K562 (cell line): Measurements from ENCODE around the gene GMPR2. TPM values are rescaled to one million over a fixed set of nuclear protein-coding genes. Genes with fewer than 3 reads are reported as not detected.

Source experiments
- BCOR ChIP-seq: fragments of 450-650 bp; IDR thresholded peaks from 2 replicates; pipeline ENCODE4 v1.6.1; 2016
- BDP1 ChIP-seq: IDR thresholded peaks from 3 replicates; pipeline ENCODE4 v1.6.1; 2011; ENCODE audit not compliant: insufficient read length, insufficient read depth
- GABPB1 ChIP-seq: sonication (generic); formaldehyde crosslinking; IDR thresholded peaks from 2 replicates; pipeline ENCODE4 v1.8.0; 2022; ENCODE audit warnings: mild to moderate bottlenecking, missing genetic modification reagents
- HSF4 ChIP-seq: fragments of 250-450 bp; sonication (Bioruptor Pico); IDR thresholded peaks from 2 replicates; pipeline ENCODE4 v2.1.2; 2022; ENCODE audit warnings: mild to moderate bottlenecking, moderate library complexity, borderline replicate concordance
- MAFF ChIP-seq: IDR thresholded peaks from 2 replicates; pipeline ENCODE4 v1.6.1; 2012; ENCODE audit warnings: low read length, improper control_type of control experiment
- MAZ ChIP-seq, 2 experiments: fragments of 450-650 bp in 1 of 2; sonication (generic) in 1 of 2; formaldehyde crosslinking; IDR thresholded peaks in 1 of 2; conservative IDR thresholded peaks in 1 of 2; 2 replicates each; pipeline versions ENCODE4 v1.4.0 to v1.5.0; 2020; ENCODE audit warnings: mild to moderate bottlenecking in 1 of 2, missing genetic modification reagents in 1 of 2
- MTA2 ChIP-seq: fragments of 450-650 bp; IDR thresholded peaks from 2 replicates; pipeline ENCODE4 v1.6.1; 2016; ENCODE audit warnings: low read depth
- MYC ChIP-seq, 2 experiments: fragments of 250-450 bp in 1 of 2; sonication (Bioruptor Pico) in 1 of 2; IDR thresholded peaks; 2 replicates each; pipeline versions ENCODE4 v1.5.1 to v1.6.1; 2012 to 2021; ENCODE audit warnings: low read depth in 2 of 2, borderline replicate concordance in 1 of 2, improper control_type of control experiment in 1 of 2, low read length in 1 of 2, mild to moderate bottlenecking in 1 of 2, moderate library complexity in 1 of 2
- NFE2 ChIP-seq: IDR thresholded peaks from 2 replicates; pipeline ENCODE4 v1.6.1; 2014; ENCODE audit warnings: antibody characterized with exemption, low read depth
- POLR2G ChIP-seq: fragments of 200-400 bp; formaldehyde crosslinking; IDR thresholded peaks from 2 replicates; pipeline ENCODE4 v1.6.1; 2017; ENCODE audit warnings: low read depth, mild to moderate bottlenecking, antibody characterized with exemption, low read length, moderate library complexity
- PRPF4 ChIP-seq: fragments of 200-400 bp; formaldehyde crosslinking; IDR thresholded peaks from one replicate; pipeline ENCODE4 v1.6.1; 2017; ENCODE audit warnings: low read length, low read depth, mild to moderate bottlenecking; ENCODE audit not compliant: insufficient read depth, poor library complexity, severe bottlenecking
- SRSF7 ChIP-seq: fragments of 200-400 bp; formaldehyde crosslinking; optimal IDR thresholded peaks from 2 replicates; pipeline ENCODE3; 2017; ENCODE audit warnings: mild to moderate bottlenecking, low read depth, low read length
- ZNF212 ChIP-seq: fragments of 450-650 bp; formaldehyde crosslinking; IDR thresholded peaks from 2 replicates; pipeline ENCODE4 v1.4.0; 2020; ENCODE audit warnings: mild to moderate bottlenecking
- ZNF263 ChIP-seq: sonication (generic); formaldehyde crosslinking; IDR thresholded peaks from 2 replicates; pipeline ENCODE4 v1.8.0; 2022; ENCODE audit warnings: mild to moderate bottlenecking, missing genetic modification reagents, borderline replicate concordance
- ZNF282 ChIP-seq: sonication (generic); formaldehyde crosslinking; IDR thresholded peaks from 2 replicates; pipeline ENCODE4 v1.8.1; 2023; ENCODE audit warnings: missing genetic modification reagents
- polyA plus RNA-seq, 8 experiments: library from polyadenylated mRNA; depleted of rRNA in 4 of 8; stranded (reverse) in 5 of 8; unstranded in 3 of 8; fragments of >200 nt; fragmentation: Nextera tagmentation in 2 of 8; fragmentation: Illumina TruSeq in 1 of 8; extraction: Ambion mirVana in 2 of 8; extraction: Trizol in 1 of 8; gene quantifications; 2 replicates each; pipeline versions ENCODE4 v1.2.1 to v1.2.3, GENCODE V29; 2011 to 2014; ENCODE audit warnings: inconsistent platforms in 1 of 8, missing spikeins in 1 of 8
- total RNA-seq, 7 experiments: library from RNA; depleted of rRNA in 6 of 7; stranded (reverse); fragments of >200 nt in 6 of 7; fragmentation: Illumina TruSeq in 2 of 7; extraction: Trizol in 2 of 7; gene quantifications; 2 replicates each; pipeline versions ENCODE4 v1.2.1 to v1.2.3, GENCODE V29; 2011 to 2021; ENCODE audit warnings: low replicate concordance in 1 of 7
- TF ChIP-seq, protein P1 (sequence below): sonication (generic); formaldehyde crosslinking; IDR thresholded peaks from 2 replicates; pipeline ENCODE4 v1.8.0; 2022; ENCODE audit warnings: mild to moderate bottlenecking, missing genetic modification reagents
- TF ChIP-seq, protein P2 (sequence below): sonication (generic); formaldehyde crosslinking; IDR thresholded peaks from 2 replicates; pipeline ENCODE4 v1.8.0; 2022; ENCODE audit warnings: missing genetic modification reagents, mild to moderate bottlenecking, moderate library complexity, borderline replicate concordance
- TF ChIP-seq, protein P3 (sequence below): IDR thresholded peaks from 2 replicates; pipeline ENCODE4 v1.6.1; 2016; ENCODE audit warnings: missing genetic modification characterization, missing compliant biosample characterization

Gene GMPR2
- total and polyA plus RNA-seq, 9 of the 15 experiments (the other 6 are each of a cell fraction or from before 2014, with no cell fraction given), result 26.4 to 67.4 (median 36.3) TPM

- TF ChIP-seq ZNF212 (no peak), MTA2 (no peak), PRPF4 (no peak), GABPB1 (peak; percentile 78), ZNF282 (no peak), ZNF263 (CRISPR knock-in tag) (peak; percentile 94), HSF4 (CRISPR knock-in tag) (no peak), POLR2G (peak; percentile 96), MYC (IDR thresholded peaks at IDR 0.05; ENCODE audit: low read depth, low read length) (no peak), MYC (CRISPR knock-in tag; IDR thresholded peaks at IDR 0.05; ENCODE audit: borderline replicate concordance, low read depth) (peak; percentile 21; the same call in 1 of the 2 replicates), MAFF (no peak), NFE2 (no peak), MAZ (CRISPR knock-in tag; conservative IDR thresholded peaks at IDR 0.05 in 1 of 2, IDR thresholded peaks at IDR 0.05 in 1 of 2) (peak; percentile 33 to 85; a peak in 2 of 4 replicates), SRSF7 (no peak), BCOR (no peak), BDP1 (no peak)
- TF ChIP-seq, protein P1, sequence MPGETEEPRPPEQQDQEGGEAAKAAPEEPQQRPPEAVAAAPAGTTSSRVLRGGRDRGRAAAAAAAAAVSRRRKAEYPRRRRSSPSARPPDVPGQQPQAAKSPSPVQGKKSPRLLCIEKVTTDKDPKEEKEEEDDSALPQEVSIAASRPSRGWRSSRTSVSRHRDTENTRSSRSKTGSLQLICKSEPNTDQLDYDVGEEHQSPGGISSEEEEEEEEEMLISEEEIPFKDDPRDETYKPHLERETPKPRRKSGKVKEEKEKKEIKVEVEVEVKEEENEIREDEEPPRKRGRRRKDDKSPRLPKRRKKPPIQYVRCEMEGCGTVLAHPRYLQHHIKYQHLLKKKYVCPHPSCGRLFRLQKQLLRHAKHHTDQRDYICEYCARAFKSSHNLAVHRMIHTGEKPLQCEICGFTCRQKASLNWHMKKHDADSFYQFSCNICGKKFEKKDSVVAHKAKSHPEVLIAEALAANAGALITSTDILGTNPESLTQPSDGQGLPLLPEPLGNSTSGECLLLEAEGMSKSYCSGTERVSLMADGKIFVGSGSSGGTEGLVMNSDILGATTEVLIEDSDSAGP, result peak; percentile 92
- TF ChIP-seq, protein P2, sequence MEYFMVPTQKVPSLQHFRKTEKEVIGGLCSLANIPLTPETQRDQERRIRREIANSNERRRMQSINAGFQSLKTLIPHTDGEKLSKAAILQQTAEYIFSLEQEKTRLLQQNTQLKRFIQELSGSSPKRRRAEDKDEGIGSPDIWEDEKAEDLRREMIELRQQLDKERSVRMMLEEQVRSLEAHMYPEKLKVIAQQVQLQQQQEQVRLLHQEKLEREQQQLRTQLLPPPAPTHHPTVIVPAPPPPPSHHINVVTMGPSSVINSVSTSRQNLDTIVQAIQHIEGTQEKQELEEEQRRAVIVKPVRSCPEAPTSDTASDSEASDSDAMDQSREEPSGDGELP (CRISPR knock-in tag), result peak; percentile 70; the same call in 1 of the 2 replicates
- TF ChIP-seq, protein P3, sequence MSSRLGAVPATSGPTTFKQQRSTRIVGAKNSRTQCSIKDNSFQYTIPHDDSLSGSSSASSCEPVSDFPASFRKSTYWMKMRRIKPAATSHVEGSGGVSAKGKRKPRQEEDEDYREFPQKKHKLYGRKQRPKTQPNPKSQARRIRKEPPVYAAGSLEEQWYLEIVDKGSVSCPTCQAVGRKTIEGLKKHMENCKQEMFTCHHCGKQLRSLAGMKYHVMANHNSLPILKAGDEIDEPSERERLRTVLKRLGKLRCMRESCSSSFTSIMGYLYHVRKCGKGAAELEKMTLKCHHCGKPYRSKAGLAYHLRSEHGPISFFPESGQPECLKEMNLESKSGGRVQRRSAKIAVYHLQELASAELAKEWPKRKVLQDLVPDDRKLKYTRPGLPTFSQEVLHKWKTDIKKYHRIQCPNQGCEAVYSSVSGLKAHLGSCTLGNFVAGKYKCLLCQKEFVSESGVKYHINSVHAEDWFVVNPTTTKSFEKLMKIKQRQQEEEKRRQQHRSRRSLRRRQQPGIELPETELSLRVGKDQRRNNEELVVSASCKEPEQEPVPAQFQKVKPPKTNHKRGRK (tag), result no peak
Observed at GRCh38 chr14:24212924-24213865, 19.5 kb upstream of the GMPR2 start, which contains the start of gene CHMP4A (continued).
